Astrocyte (in vitro differentiated cells and primary cell): ENCODE data around the gene IFITM10. TPM values are rescaled to one million over a fixed set of nuclear protein-coding genes. Genes with fewer than 3 reads are reported as not detected.
A peak's percentile ranks its signal among the peaks of the same experiment; 100 is the strongest.

Experiments
- DNase-seq: peaks from one replicate; pipeline ENCODE4 v3.0.0-alpha.2; 2010; ENCODE audit warnings: low read depth
- FAIRE-seq: peaks from 2 replicates; lab custom pipeline; 2011; peaks lifted over from hg19 to GRCh38; lab: Jason Lieb, UNC
- H2AFZ ChIP-seq: 2 replicates; pipeline ENCODE4 v1.6.0; 2012; ENCODE audit warnings: low read depth, low read length, inconsistent platforms
- H3K27ac ChIP-seq: 2 replicates; pipeline ENCODE4 v1.5.1; 2011; ENCODE audit warnings: low read depth, low read length, inconsistent platforms
- H3K27me3 ChIP-seq: 2 replicates; pipeline ENCODE4 v1.6.0; 2011; ENCODE audit warnings: low read length, inconsistent platforms; ENCODE audit not compliant: insufficient read depth
- H3K36me3 ChIP-seq: 2 replicates; pipeline ENCODE4 v1.5.1; 2011; ENCODE audit warnings: low read length, inconsistent platforms; ENCODE audit not compliant: insufficient read depth
- H3K4me1 ChIP-seq: 2 replicates; pipeline ENCODE4 v1.5.1; 2011; ENCODE audit warnings: low read length, inconsistent platforms; ENCODE audit not compliant: insufficient read depth
- H3K4me2 ChIP-seq: 2 replicates; pipeline ENCODE4 v1.6.0; 2012; ENCODE audit warnings: low read length, inconsistent platforms
- H3K4me3 ChIP-seq: 2 replicates; pipeline ENCODE4 v1.5.1; 2011; ENCODE audit warnings: low read depth, mild to moderate bottlenecking, low read length, inconsistent platforms; ENCODE audit not compliant: insufficient read depth
- H3K79me2 ChIP-seq: 2 replicates; pipeline ENCODE4 v1.6.0; 2012; ENCODE audit warnings: mild to moderate bottlenecking, low read length, inconsistent platforms; ENCODE audit not compliant: insufficient read depth
- H3K9ac ChIP-seq: 2 replicates; pipeline ENCODE4 v1.6.0; 2012; ENCODE audit warnings: mild to moderate bottlenecking, low read length, inconsistent platforms
- H3K9me3 ChIP-seq: 2 replicates; pipeline ENCODE4 v1.5.1; 2012; ENCODE audit warnings: low read depth, mild to moderate bottlenecking, low read length, inconsistent platforms; ENCODE audit not compliant: insufficient read depth
- H4K20me1 ChIP-seq: 2 replicates; pipeline ENCODE4 v1.6.0; 2012; ENCODE audit warnings: low read length, inconsistent platforms; ENCODE audit not compliant: insufficient read depth
- H3K27ac Mint-ChIP-seq: one replicate; pipeline ENCODE4 v1.8.0; 2021; ENCODE audit warnings: mild to moderate bottlenecking, mixed read lengths; ENCODE audit not compliant: unreplicated experiment
- H3K27me3 Mint-ChIP-seq: one replicate; pipeline ENCODE4 v1.8.0; 2021; ENCODE audit warnings: low read depth, mixed read lengths; ENCODE audit not compliant: unreplicated experiment
- H3K36me3 Mint-ChIP-seq: one replicate; pipeline ENCODE4 v1.8.0; 2021; ENCODE audit warnings: low read depth, mixed read lengths; ENCODE audit not compliant: unreplicated experiment
- H3K4me1 Mint-ChIP-seq: one replicate; pipeline ENCODE4 v1.8.0; 2021; ENCODE audit warnings: low read depth, mixed read lengths; ENCODE audit not compliant: unreplicated experiment
- H3K4me3 Mint-ChIP-seq: one replicate; pipeline ENCODE4 v1.8.0; 2021; ENCODE audit warnings: mild to moderate bottlenecking, moderate library complexity, mixed read lengths; ENCODE audit not compliant: unreplicated experiment
- H3K9me3 Mint-ChIP-seq: one replicate; pipeline ENCODE4 v1.8.0; 2021; ENCODE audit warnings: mild to moderate bottlenecking, mixed read lengths; ENCODE audit not compliant: unreplicated experiment
- CTCF ChIP-seq: IDR thresholded peaks from 2 replicates; pipeline ENCODE4 v1.5.1; 2011; ENCODE audit warnings: low read depth, mild to moderate bottlenecking, inconsistent platforms, low read length, moderate library complexity; ENCODE audit not compliant: insufficient read depth
- EZH2 ChIP-seq: IDR thresholded peaks from 2 replicates; pipeline ENCODE4 v1.6.1; 2012; ENCODE audit warnings: mild to moderate bottlenecking, low read length, inconsistent platforms; ENCODE audit not compliant: insufficient read depth
- total RNA-seq: library from RNA; stranded (reverse); gene quantifications from 2 replicates; pipeline ENCODE4 v1.2.1, GENCODE V29; 2021

Gene IFITM10
- total RNA-seq, 1 donor from 2014 or later, result 2.0 TPM

GRCh38 chr11:1755692-1756561, 5.5 kb upstream of the IFITM10 start:
- Mint-ChIP-seq H3K27me3 (no peaks in the 10 kb centered on the region), H3K9me3 (no peaks in the 10 kb centered on the region), H3K36me3 (peaks cover 8% of the 10 kb centered on the region), H3K4me3 (no peak overlapping the region), H3K4me1 (peaks cover 17% of the 10 kb centered on the region), H3K27ac (peak overlapping the region; percentile 83)
- no peaks in the 10 kb centered on the region for H3K27me3 ChIP-seq
- DNase-seq (no peak), FAIRE-seq (no peak)
- H2AFZ ChIP-seq, result no peak overlapping the region
- no peak overlapping the region for H3K27ac ChIP-seq
- peaks cover 25% of the 10 kb centered on the region for H3K4me1 ChIP-seq
- no peaks in the 10 kb centered on the region for H3K9me3 ChIP-seq
- H3K4me3 ChIP-seq, result no peak overlapping the region
- H3K4me2 ChIP-seq, result no peak overlapping the region
- TF ChIP-seq EZH2, result no peak
- TF ChIP-seq CTCF, result no peak
- no peak overlapping the region for H3K9ac ChIP-seq
- peaks cover 32% of the 10 kb centered on the region for H4K20me1 ChIP-seq
- H3K79me2 ChIP-seq, result peaks cover 4% of the 10 kb centered on the region
- H3K36me3 ChIP-seq, result no peaks in the 10 kb centered on the region

- H3K9me3 ChIP-seq, result no peaks in the 10 kb centered on the region
- no peak overlapping the region for H3K4me2 ChIP-seq
- Mint-ChIP-seq H3K27me3 (no peaks in the 10 kb centered on the region), H3K9me3 (no peaks in the 10 kb centered on the region), H3K36me3 (peaks cover 8% of the 10 kb centered on the region), H3K4me1 (peaks cover 15% of the 10 kb centered on the region), H3K4me3 (no peak overlapping the region), H3K27ac (no peak overlapping the region)
- no peak overlapping the region for H3K9ac ChIP-seq
- no peak overlapping the region for H2AFZ ChIP-seq
- DNase-seq (no peak), FAIRE-seq (no peak)
- H4K20me1 ChIP-seq, result peaks cover 31% of the 10 kb centered on the region
- no peaks in the 10 kb centered on the region for H3K36me3 ChIP-seq
- TF ChIP-seq CTCF, result no peak
- no peaks in the 10 kb centered on the region for H3K79me2 ChIP-seq
- no peak overlapping the region for H3K27ac ChIP-seq
- H3K27me3 ChIP-seq, result no peaks in the 10 kb centered on the region
- H3K4me1 ChIP-seq, result peaks cover 25% of the 10 kb centered on the region
- H3K4me3 ChIP-seq, result no peak overlapping the region
Observed at GRCh38 chr11:1755344-1755691, 4.9 kb upstream of the IFITM10 start.
